GM18519 (cell line): ENCODE measurements around the gene AQP9.
"Not testable (repeated sequence)": the region's sequence is repeated elsewhere in the genome, so short reads cannot be mapped to it uniquely, and the experiment has no call there.

Source experiments
- ATAC-seq: cut with Tn5 transposase; IDR thresholded peaks from one replicate; pipeline ENCODE4 v1.9.1; 2021; ENCODE audit warnings: mild to moderate bottlenecking, moderate library complexity; ENCODE audit not compliant: unreplicated experiment, low FRiP score

The AQP9 gene, protein sequence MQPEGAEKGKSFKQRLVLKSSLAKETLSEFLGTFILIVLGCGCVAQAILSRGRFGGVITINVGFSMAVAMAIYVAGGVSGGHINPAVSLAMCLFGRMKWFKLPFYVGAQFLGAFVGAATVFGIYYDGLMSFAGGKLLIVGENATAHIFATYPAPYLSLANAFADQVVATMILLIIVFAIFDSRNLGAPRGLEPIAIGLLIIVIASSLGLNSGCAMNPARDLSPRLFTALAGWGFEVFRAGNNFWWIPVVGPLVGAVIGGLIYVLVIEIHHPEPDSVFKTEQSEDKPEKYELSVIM

DNA sequence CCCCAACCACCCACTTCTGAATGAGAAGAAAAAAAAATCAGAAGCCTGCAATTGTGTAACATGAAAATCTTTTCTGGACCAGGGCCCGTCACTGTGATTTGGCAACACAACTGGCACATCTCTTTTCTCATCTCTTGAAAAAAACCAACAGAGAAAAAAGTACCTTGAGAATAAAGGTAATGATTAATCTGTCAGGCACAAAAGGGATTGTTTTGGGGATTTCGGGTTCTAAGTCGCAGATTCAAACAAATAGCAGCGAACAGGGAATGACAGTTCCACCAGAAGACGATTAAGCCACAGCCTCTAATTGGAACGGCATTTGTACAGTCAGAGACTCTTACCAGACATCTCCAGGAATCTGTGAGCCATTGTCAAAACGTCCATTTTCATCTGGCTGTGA is at the start of gene AQP9:
AQP9 (plus strand) TSS at position 276 of the 400 bp plus-strand sequence. CDS start 185 bp downstream, outside the sequence.
- no peak for ATAC-seq

GRCh38 chr15:58095415-58095814 is 42.8 kb upstream of the AQP9 start:
- ATAC-seq = no peak

DNA sequence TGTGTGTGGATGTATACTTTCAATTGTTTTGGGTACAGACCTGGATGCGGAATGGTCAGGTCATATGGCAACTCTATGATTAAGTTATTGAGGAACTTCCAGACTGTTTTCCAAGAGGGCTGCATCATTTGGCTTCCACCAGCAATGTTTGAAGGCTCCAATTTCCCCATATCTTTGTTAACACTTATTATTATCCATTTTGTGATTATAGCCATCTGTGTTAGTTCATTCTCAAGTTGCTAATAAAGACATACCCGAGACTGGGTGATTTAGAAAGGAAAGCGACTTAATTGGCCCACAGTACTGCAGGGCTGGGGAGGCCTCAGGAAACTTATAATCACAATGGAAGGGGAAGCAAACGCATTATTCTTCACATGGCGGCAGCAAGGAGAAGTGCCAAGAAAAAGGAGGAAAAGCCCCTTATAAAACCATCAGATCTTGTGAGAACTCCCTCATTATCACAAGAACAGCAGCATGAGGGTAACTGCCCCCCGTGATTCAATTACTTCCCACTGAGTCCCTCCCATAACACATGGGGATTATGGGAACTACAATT is 41.6 kb upstream of the AQP9 start:
- no peak for ATAC-seq

GRCh38 chr15:58103482-58103881 is 34.7 kb upstream of the AQP9 start:
- no peak for ATAC-seq

DNA sequence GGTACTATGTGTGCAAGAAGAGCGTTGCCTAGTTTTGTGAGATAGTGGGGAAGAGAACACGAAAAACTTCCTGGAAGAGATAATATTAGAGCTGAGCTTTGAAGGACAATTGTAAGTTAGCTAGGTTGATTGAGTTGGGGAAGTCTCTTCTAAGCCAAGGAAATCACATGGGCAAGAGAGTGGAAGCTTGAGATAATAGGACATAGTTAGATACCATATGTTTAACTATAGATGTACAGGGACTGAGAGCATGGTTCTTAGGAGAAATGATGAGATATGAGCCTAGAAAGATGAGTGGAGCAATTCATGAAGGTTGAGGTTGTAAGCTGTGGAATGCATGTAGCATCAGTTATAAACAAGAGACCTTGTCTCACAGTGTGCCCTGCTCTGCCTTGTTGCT is 30.1 kb upstream of the AQP9 start:
- ATAC-seq = no peak

DNA sequence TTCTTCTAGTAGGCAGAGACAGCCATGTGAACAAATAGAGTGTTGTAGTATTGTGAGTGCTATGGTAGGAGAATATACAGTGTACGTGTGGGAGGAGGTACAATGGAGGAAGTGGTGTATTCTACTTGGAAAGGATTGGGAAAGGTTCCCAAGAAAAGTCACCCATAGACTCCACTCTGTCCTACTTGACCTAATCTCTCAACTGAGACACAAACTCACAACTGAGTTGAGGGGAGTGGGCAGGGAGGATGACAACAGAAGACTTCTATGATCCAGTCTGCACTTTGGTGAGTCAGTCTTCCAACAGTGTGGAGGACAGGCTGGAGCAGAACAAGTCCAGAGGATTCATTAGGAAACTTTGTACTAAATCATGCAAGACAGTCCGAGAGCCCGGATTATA is 28.8 kb upstream of the AQP9 start:
- no peak for ATAC-seq

DNA sequence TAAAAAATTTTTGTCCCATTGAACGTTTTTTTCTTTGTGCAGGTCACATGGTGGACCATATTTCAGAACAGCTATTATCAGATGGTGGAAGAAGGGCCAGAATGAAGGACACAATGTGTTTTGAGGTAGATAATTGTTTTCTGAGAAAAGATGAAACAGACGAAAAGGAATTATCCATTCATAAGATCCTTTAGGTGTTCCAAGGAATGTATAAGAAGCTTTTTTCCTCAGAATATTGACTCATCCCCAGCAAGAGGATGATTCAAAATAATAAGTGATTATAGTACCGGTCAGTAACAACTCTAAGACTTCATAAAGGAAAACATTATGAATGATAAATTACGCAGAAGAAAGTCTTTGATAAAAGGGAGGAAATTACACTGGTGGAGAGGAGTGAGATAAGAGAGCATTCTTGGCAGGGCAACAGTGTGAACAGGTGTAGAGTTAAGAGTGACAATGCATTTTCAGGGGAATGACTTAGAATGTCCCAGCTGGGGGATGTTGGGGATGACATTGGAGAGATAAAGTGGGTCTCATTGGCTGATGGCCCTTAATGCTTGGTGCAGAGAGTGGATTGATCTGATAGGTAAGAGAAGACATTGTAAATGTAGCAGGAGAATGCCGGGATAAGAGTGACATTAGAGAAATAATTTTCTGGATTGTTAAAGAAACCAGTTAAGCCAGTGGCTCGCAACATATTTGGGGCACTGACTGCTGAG is 27.0 kb upstream of the AQP9 start:
- ATAC-seq = no peak

DNA sequence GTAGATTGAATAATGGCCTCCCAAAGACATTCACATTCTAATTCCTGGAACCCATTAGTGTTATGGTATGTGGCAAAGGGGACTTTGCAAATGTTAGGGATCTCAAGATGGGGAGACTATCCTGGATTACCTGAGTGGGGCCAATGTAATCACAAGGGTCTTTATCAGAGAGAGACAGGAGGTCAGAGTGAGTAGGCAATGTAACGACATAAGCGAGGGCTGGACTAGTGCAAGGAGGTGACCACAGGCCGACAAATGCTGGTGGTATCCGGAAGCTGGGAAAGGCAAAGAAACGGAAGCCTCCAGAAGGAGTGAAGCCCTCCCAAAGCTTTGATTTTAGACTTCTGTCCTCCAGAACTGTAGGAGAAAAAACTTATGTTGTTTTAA is 26.5 kb upstream of the AQP9 start:
- ATAC-seq = no peak

- ATAC-seq = not testable (repeated sequence)
Observed at GRCh38 chr15:58113358-58113757, 24.8 kb upstream of the AQP9 start.

- no peak for ATAC-seq
Observed at GRCh38 chr15:58114388-58114787, 23.8 kb upstream of the AQP9 start.

- no peak for ATAC-seq
Observed at GRCh38 chr15:58114812-58115211, 23.4 kb upstream of the AQP9 start.

DNA sequence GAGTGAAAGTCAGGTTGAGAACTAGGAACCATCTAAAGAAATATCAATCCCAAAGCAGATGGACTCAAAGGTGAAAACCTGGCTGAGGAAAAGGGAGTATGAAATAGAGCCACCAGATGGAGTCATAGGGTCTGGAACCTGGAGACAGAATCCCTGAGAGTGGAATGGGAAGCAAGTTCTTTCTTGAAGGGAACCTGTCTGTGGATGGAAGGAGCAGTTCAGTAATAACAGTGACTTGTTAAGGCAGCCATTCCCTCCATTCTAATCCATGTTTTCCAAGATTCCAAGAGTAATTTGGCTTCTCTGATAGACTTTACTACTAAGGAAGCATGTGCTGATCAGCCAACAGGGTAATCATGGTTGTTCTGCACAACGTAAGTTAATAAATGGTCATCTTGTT is 22.5 kb upstream of the AQP9 start:
- no peak for ATAC-seq

DNA sequence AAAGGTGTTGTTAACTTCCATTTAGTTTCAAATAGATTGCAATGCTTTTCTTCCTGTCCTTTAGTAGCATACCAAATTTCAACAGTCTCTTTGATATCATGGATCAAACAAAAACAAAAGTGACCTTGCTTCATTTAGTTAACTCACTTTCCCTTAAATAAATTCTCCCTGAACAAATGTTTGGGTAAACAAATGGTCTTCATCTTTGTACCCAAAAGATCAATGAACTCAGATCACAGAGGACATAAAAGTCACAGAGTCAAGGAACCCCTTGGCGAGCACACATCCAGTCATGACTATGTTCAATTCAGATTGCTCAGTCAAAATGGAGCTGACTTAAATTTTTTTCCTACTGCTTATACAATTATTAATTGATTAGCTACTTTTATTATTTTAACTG is 20.6 kb upstream of the AQP9 start:
- no peak for ATAC-seq

- ATAC-seq = no peak
Observed at GRCh38 chr15:58118272-58118671, 19.9 kb upstream of the AQP9 start.

DNA sequence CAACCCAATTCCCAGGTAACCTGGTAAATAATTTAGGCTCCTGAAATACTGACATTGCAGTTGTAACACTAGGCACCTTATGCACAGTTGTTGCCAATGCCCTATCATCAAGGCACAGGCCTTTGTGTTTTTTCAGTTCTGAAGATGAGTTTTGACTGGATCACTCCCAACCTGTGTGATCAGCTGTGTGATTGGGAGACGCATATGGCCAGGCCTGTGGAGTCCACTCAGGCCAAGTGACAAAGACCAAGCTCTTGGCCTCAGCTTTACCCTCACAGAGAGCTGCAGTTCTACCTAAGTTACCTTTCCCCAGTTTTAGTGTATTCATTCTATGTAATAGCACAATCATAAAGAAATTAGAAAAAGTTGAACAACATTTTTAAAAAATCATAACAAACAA is 19.2 kb upstream of the AQP9 start:
- no peak for ATAC-seq

DNA sequence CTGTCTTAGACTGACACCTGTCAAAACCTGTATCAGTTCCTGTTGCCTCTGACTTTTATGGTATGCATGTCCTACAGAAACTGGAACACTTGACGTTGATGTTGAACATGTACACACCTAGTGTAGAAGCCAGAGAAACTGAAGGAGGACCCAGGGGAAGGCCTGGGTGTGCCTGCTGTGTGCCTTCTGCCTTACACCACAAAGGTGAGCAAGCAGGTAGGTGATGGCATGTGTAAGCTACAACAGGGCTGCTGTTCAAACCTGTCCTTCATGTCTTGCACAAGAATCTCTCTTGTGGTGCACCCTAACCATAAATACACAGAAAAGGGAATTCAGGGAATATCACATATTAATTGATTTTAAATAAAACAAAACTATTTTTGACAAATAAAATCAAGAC is 13.6 kb upstream of the AQP9 start:
- ATAC-seq = no peak

- no peak for ATAC-seq
Observed at GRCh38 chr15:58125333-58125732, 12.8 kb upstream of the AQP9 start.

DNA sequence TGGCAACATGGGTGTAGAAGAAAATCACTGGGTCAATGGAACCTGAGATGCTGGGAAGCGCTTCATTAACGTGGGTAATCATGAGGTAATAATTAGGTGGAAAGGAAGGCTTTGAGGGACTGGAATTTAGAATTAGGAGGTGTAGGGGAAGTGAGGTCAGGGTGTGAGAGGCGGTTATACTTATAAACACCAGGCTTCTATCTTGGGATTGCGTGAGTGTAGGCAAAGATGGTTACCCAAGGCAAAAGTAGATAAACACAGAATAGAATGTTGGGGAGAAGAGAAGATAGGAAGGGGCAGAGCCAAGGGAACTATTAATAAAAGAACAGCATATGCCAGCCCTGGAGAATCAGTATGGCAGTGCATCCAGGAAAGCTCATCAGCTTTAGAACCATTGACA is 3.3 kb upstream of the AQP9 start:
- ATAC-seq = no peak

DNA sequence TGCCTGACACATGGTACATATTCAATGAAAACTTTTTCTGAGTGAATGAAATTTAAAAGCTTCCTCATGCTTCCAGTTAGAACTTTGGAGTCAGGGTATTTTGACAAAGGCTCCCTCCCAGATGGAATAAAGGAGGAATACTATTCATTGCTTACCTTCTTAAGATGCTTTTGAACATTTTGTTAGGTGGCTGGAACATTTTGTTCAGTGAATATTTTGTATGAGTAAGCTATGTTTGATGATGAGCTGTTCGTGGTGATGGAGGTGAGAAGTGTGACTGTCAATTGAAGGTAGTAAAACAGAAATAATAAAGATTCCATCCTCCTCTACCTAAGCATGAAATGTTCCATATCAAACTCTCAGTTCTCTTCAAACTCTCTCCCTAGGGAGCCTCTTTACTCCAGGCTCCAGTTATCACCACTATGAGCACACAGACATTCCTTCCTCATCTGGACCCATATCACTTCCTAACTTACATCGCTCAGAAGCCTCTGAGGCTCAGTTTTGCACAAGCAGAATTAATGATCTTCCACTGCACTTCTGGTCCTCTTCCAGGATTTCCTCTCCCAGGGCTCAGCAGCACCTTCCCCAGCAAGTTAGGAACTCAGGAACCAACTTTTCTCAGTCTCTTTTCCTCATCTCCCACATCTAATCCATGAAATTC is 2.5 kb upstream of the AQP9 start:
- no peak for ATAC-seq

GRCh38 chr15:58136731-58137130 is 1.4 kb upstream of the AQP9 start:
- no peak for ATAC-seq

GRCh38 chr15:58137686-58138085 is 495 bp upstream of the AQP9 start:
- ATAC-seq = no peak
